Activated naive CD8-positive, alpha-beta T cell (primary cell): Measurements from ENCODE around the gene TP73.

Source experiments
- H3K27ac Mint-ChIP-seq: one replicate; pipeline ENCODE4 v1.8.0; 2021; ENCODE audit warnings: mixed read lengths
- H3K27me3 Mint-ChIP-seq: one replicate; pipeline ENCODE4 v1.8.0; 2021; ENCODE audit warnings: mixed read lengths
- H3K36me3 Mint-ChIP-seq: one replicate; pipeline ENCODE4 v1.8.0; 2021; ENCODE audit warnings: mixed read lengths
- H3K4me1 Mint-ChIP-seq: one replicate; pipeline ENCODE4 v1.8.0; 2021; ENCODE audit warnings: low read depth, mixed read lengths
- H3K4me3 Mint-ChIP-seq: one replicate; pipeline ENCODE4 v1.8.0; 2021; ENCODE audit warnings: mild to moderate bottlenecking, mixed read lengths
- H3K9me3 Mint-ChIP-seq: one replicate; pipeline ENCODE4 v1.8.0; 2021; ENCODE audit warnings: low read depth, mixed read lengths

Gene TP73

GRCh38 chr1:3759164-3759563 is 106.8 kb downstream of the TP73 start:
- H3K27me3 Mint-ChIP-seq, result peaks cover 2% of the 10 kb centered on the region
- H3K9me3 Mint-ChIP-seq, result no peaks in the 10 kb centered on the region
- no peak overlapping the region for H3K27ac Mint-ChIP-seq
- H3K4me1 Mint-ChIP-seq, result no peaks in the 10 kb centered on the region
- H3K36me3 Mint-ChIP-seq, result no peaks in the 10 kb centered on the region
- no peak overlapping the region for H3K4me3 Mint-ChIP-seq

- no peak overlapping the region for H3K27ac Mint-ChIP-seq
- H3K36me3 Mint-ChIP-seq, result no peaks in the 10 kb centered on the region
- H3K27me3 Mint-ChIP-seq, result peaks cover 5% of the 10 kb centered on the region
- no peaks in the 10 kb centered on the region for H3K9me3 Mint-ChIP-seq
- H3K4me1 Mint-ChIP-seq, result no peaks in the 10 kb centered on the region
- no peak overlapping the region for H3K4me3 Mint-ChIP-seq
These were observed 107.5 kb downstream of the TP73 start for GRCh38 chr1:3759796-3760195.

GRCh38 chr1:3761296-3762010 is 109.1 kb downstream of the TP73 start:
- no peak overlapping the region for H3K27ac Mint-ChIP-seq
- H3K36me3 Mint-ChIP-seq, result no peaks in the 10 kb centered on the region
- no peaks in the 10 kb centered on the region for H3K4me1 Mint-ChIP-seq
- no peak overlapping the region for H3K4me3 Mint-ChIP-seq
- H3K27me3 Mint-ChIP-seq, result peaks cover 9% of the 10 kb centered on the region
- H3K9me3 Mint-ChIP-seq, result no peaks in the 10 kb centered on the region

- Mint-ChIP-seq H3K27ac (no peak overlapping the region), H3K27me3 (peaks cover 9% of the 10 kb centered on the region), H3K4me1 (no peaks in the 10 kb centered on the region), H3K4me3 (no peak overlapping the region), H3K36me3 (no peaks in the 10 kb centered on the region), H3K9me3 (no peaks in the 10 kb centered on the region)
These were observed 110.0 kb downstream of the TP73 start for GRCh38 chr1:3762151-3762872.

- Mint-ChIP-seq H3K9me3 (no peaks in the 10 kb centered on the region), H3K27ac (no peak overlapping the region), H3K4me1 (no peaks in the 10 kb centered on the region), H3K36me3 (no peaks in the 10 kb centered on the region), H3K4me3 (no peak overlapping the region), H3K27me3 (peaks cover 9% of the 10 kb centered on the region)
These were observed 110.5 kb downstream of the TP73 start for GRCh38 chr1:3762873-3763228.

GRCh38 chr1:3763351-3764125 is 111.2 kb downstream of the TP73 start:
- Mint-ChIP-seq H3K27ac (no peak overlapping the region), H3K4me1 (no peaks in the 10 kb centered on the region), H3K9me3 (no peaks in the 10 kb centered on the region), H3K4me3 (no peak overlapping the region), H3K36me3 (no peaks in the 10 kb centered on the region), H3K27me3 (peaks cover 9% of the 10 kb centered on the region)

- H3K36me3 Mint-ChIP-seq, result no peaks in the 10 kb centered on the region
- H3K9me3 Mint-ChIP-seq, result no peaks in the 10 kb centered on the region
- no peak overlapping the region for H3K27ac Mint-ChIP-seq
- H3K27me3 Mint-ChIP-seq, result peaks cover 7% of the 10 kb centered on the region
- peaks cover 7% of the 10 kb centered on the region for H3K4me1 Mint-ChIP-seq
- no peak overlapping the region for H3K4me3 Mint-ChIP-seq
These were observed 115.1 kb downstream of the TP73 start for GRCh38 chr1:3767328-3767925.

- H3K36me3 Mint-ChIP-seq, result no peaks in the 10 kb centered on the region
- no peak overlapping the region for H3K4me3 Mint-ChIP-seq
- peaks cover 7% of the 10 kb centered on the region for H3K27me3 Mint-ChIP-seq
These were observed 116.6 kb downstream of the TP73 start for GRCh38 chr1:3768811-3769390.

GRCh38 chr1:3770047-3770765 is 117.9 kb downstream of the TP73 start:
- H3K36me3 Mint-ChIP-seq, result no peaks in the 10 kb centered on the region
- peaks cover 4% of the 10 kb centered on the region for H3K27me3 Mint-ChIP-seq
- peak overlapping the region; percentile 20 for H3K4me3 Mint-ChIP-seq
- no peaks in the 10 kb centered on the region for H3K9me3 Mint-ChIP-seq
- H3K27ac Mint-ChIP-seq, result no peak overlapping the region
- H3K4me1 Mint-ChIP-seq, result peaks cover 7% of the 10 kb centered on the region

More at GRCh38 chr1:3768811-3769390, 116.6 kb downstream of the TP73 start:
- Mint-ChIP-seq H3K27ac (no peak overlapping the region), H3K4me1 (peaks cover 7% of the 10 kb centered on the region), H3K9me3 (no peaks in the 10 kb centered on the region)

GRCh38 chr1:3771108-3772026 is 119.1 kb downstream of the TP73 start:
- H3K27ac Mint-ChIP-seq, result peak overlapping the region; percentile 83
- peak overlapping the region; percentile 80 for H3K4me3 Mint-ChIP-seq
- peaks cover 9% of the 10 kb centered on the region for H3K4me1 Mint-ChIP-seq
- no peaks in the 10 kb centered on the region for H3K36me3 Mint-ChIP-seq
- H3K27me3 Mint-ChIP-seq, result no peaks in the 10 kb centered on the region
- H3K9me3 Mint-ChIP-seq, result no peaks in the 10 kb centered on the region

- Mint-ChIP-seq H3K27ac (peak overlapping the region; percentile 83), H3K36me3 (no peaks in the 10 kb centered on the region), H3K4me1 (peaks cover 9% of the 10 kb centered on the region), H3K4me3 (peak overlapping the region; percentile 80), H3K27me3 (no peaks in the 10 kb centered on the region), H3K9me3 (no peaks in the 10 kb centered on the region)
These were observed 119.9 kb downstream of the TP73 start for GRCh38 chr1:3772027-3772714.

GRCh38 chr1:3772715-3773571 is 120.6 kb downstream of the TP73 start, which contains the start of gene SMIM1:
SMIM1 (plus strand) TSS chr1:3772749; CDS start chr1:3775374, 2,625 bp downstream.
- Mint-ChIP-seq H3K4me3 (peak within 1 kb of the TSS; percentile 80), H3K9me3 (no peaks in the 10 kb centered on the region), H3K27me3 (no peaks in the 10 kb centered on the region), H3K4me1 (peaks cover 9% of the 10 kb centered on the region), H3K36me3 (no peaks in the 10 kb centered on the region), H3K27ac (peak within 1 kb of the TSS; percentile 83)
